Right ventricle myocardium superior (tissue), 1 donor: Measurements from ENCODE around the gene CRTAC1. TPM values are rescaled to one million over a fixed set of nuclear protein-coding genes. Genes with fewer than 3 reads are reported as not detected.
A peak's percentile ranks its signal among the peaks of the same experiment; 100 is the strongest.

Source experiments
- ATAC-seq: fragments of 200-7000 bp; cut with Tn5 transposase; one replicate; pipeline ENCODE4 v1.9.1; 2020; ENCODE audit warnings: mild to moderate bottlenecking; ENCODE audit not compliant: poor library complexity
- DNase-seq: peaks from one replicate; pipeline ENCODE4 v3.0.0-alpha.2; 2020
- intact Hi-C: fragments of 100-400 bp; cut with DNase I; formaldehyde crosslinking; loops from one replicate; pipeline ENCODE4 v1.11.2; 2022
- total RNA-seq: library from RNA; stranded (reverse); fragmentation: NEBNext Ultra II Directional; extraction: Animal tissue kit (Norgen Biotek cat#: 25700); gene quantifications from one replicate; pipeline ENCODE4 v1.2.1, GENCODE V29; 2021
- donor health status: DM: no; HTN: yes; CAD: no; lungs with severe emphysema.

The CRTAC1 gene
- total RNA-seq, 1 donor from 2014 or later: 1.0 TPM

GRCh38 chr10:97914171-97914836, 116.1 kb downstream of the CRTAC1 start:
- intact Hi-C loops: loop anchor here (2.0 kb wide), 1 partner anchor 130 kb away; no protein-coding TSS in a partner anchor
- DNase-seq (peak; percentile 39), ATAC-seq (peak; percentile 3)

GRCh38 chr10:97913614-97914013, 116.8 kb downstream of the CRTAC1 start:
- ATAC-seq (no peak), DNase-seq (peak; percentile 16)
- intact Hi-C loops: loop anchor here (2.0 kb wide), 1 partner anchor 131 kb away; no protein-coding TSS in a partner anchor

- ATAC-seq (no peak), DNase-seq (peak; percentile 13)
- intact Hi-C loops: no loop called here
These were observed 117.2 kb downstream of the CRTAC1 start for GRCh38 chr10:97913193-97913592.

GRCh38 chr10:97911217-97911616, 119.2 kb downstream of the CRTAC1 start:
- DNase-seq (no peak), ATAC-seq (no peak)
- intact Hi-C loops: no loop called here

- intact Hi-C loops: no loop called here
- ATAC-seq: no peak
- DNase-seq: no peak
These were observed 119.8 kb downstream of the CRTAC1 start for GRCh38 chr10:97910661-97911060.

- ATAC-seq (no peak), DNase-seq (peak; percentile 38)
- intact Hi-C loops: no loop called here
These were observed 122.6 kb downstream of the CRTAC1 start for GRCh38 chr10:97907830-97908229.

GRCh38 chr10:97907211-97907610, 123.2 kb downstream of the CRTAC1 start:
- ATAC-seq: no peak
- DNase-seq: no peak
- intact Hi-C loops: no loop called here

GRCh38 chr10:97905276-97905675, 125.1 kb downstream of the CRTAC1 start:
- ATAC-seq: no peak
- intact Hi-C loops: no loop called here
- DNase-seq: peak; percentile 2

GRCh38 chr10:97904576-97904975, 125.8 kb downstream of the CRTAC1 start:
- intact Hi-C loops: no loop called here
- DNase-seq (peak; percentile 10), ATAC-seq (no peak)

DNA sequence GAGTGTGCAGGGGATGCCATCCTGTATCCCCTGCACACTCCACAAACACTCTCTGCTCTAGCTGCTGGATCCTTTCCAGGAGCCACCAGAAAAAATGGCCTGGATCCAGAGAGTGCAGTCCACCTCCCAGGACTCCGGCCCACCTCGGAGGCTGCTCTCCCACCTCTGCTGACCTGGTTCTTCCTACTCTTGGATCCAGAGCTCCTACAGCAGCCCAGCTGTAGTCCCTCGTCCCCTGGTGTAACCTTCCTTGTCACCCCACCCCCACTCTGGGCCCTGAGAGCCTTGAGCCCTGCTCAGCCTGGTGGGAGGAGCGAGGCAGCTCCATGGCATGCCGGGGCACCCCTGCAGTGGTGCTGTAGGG, 126.4 kb downstream of the CRTAC1 start:
- DNase-seq (peak; percentile 34), ATAC-seq (peak; percentile 57)
- intact Hi-C loops: no loop called here

- intact Hi-C loops: no loop called here
- DNase-seq (peak; percentile 16), ATAC-seq (peak; percentile 67)
These were observed 127.0 kb downstream of the CRTAC1 start for GRCh38 chr10:97903128-97904017.

GRCh38 chr10:97901381-97901780, 129.0 kb downstream of the CRTAC1 start:
- ATAC-seq (no peak), DNase-seq (peak; percentile 10)
- intact Hi-C loops: no loop called here

DNA sequence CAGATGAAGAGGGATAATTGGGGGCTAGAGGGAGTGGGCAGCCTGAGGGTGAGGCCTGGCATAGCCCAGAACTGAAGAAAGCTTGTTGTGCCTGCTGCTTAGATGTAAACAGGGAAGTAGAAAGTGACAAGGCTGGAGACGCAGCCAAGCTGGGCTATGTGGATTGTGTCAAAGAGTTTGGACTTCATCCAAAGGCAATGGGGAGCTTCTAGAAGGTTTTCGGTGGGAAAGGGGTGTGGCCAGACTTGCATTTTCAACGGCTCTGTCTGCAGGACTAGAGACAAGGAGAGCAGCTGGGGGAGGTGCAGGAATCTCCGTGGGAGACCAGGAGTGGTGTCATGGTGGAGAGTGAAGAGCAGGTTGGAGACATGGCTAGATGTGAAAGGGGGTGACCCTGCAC, 132.0 kb downstream of the CRTAC1 start:
- intact Hi-C loops: no loop called here
- ATAC-seq (no peak), DNase-seq (no peak)

GRCh38 chr10:97896756-97897358, 133.6 kb downstream of the CRTAC1 start:
- intact Hi-C loops: no loop called here
- no peak for DNase-seq
- no peak for ATAC-seq

DNA sequence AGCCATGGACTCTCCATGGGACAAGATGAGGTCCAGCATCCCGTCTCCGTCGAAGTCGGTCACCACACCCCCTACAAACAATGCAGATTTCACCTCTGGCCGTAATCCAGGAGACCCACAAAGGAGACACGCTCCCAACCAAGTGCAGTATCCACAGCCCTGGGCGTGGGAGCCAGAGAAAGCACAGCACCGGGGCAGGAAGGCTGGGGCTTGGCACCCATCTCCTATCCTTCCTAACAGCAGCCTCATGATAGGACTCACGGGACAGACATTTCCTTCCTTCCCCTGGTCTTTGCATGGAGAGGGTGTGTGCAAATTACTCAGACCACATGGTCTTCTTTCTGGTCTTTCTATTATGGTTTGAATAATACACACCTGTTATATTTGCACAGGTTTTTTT, 134.5 kb downstream of the CRTAC1 start:
- peak; percentile 25 for ATAC-seq

GRCh38 chr10:97895084-97895483, 135.3 kb downstream of the CRTAC1 start:
- ATAC-seq: no peak
- intact Hi-C loops: no loop called here
- DNase-seq: no peak

More for the DNA sequence above, 134.5 kb downstream of the CRTAC1 start:
- intact Hi-C loops: no loop called here
- DNase-seq: no peak

GRCh38 chr10:97894092-97894491, 136.3 kb downstream of the CRTAC1 start:
- ATAC-seq: no peak
- intact Hi-C loops: no loop called here
- DNase-seq: no peak

- ATAC-seq (no peak), DNase-seq (no peak)
- intact Hi-C loops: no loop called here
These were observed 137.5 kb downstream of the CRTAC1 start for GRCh38 chr10:97892939-97893338.

DNA sequence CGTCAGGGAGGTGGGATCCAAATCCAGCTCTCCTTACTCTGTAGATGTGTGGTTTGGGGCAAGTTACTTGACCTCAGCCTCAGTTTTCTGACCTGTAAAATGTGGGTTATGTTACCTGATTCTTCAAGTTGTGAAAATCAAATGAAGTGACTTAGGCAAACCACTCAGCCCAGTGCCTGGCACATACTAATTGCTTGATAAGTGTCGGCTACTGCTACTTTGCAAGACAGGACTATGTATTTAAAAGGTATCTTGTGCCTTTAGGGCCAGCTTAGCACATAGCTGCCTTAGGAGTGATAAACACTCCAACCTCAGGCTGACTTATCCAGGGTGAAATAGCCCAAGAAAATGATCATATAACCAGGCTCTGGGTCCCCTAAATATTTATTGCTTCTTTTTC, 137.9 kb downstream of the CRTAC1 start:
- no peak for ATAC-seq
- intact Hi-C loops: no loop called here
- DNase-seq: no peak
